Dedifferentiated amniotic fluid mesenchymal stem cell (primary cell): Measurements from ENCODE around the gene AGBL4.

Source experiments
- DNase-seq: peaks from one replicate; pipeline ENCODE4 v3.0.0-alpha.2; 2016; ENCODE audit errors: extremely low spot score

AGBL4 gene

DNA sequence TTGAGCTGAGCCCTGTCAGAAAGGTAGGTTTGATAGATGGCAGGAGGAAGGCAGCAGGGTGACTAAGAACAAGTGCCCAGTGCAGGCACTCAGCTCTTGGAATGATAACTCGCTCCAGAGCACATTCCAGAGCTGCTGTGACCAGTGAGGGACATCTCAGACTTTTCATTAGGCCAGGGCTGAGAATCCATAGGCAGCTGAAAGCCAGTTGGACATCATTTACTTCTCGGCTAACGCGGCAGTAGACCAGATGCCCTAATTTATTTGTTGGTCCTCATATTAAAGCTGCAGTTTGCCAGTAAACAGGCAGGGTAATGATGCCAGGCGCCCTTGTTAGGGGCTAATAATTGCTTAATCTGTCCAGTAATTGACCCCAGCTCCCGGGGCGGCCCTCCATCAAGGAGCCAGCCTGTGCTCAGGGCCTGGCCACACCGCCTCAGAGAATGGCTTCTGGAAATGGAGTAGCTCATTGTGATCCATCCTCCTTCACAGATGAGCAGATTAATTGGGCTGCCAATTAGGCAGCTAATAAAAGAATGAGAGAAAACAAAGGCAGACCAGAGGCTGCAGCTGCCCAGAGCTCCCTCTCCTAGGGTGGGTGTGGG lies 1369.0 kb downstream of the AGBL4 start:
- no peak for DNase-seq

- DNase-seq = no peak
Observed at GRCh38 chr1:48652334-48652733, 1371.4 kb downstream of the AGBL4 start.

- no peak for DNase-seq
Observed at GRCh38 chr1:48649880-48650279, 1373.9 kb downstream of the AGBL4 start.

DNA sequence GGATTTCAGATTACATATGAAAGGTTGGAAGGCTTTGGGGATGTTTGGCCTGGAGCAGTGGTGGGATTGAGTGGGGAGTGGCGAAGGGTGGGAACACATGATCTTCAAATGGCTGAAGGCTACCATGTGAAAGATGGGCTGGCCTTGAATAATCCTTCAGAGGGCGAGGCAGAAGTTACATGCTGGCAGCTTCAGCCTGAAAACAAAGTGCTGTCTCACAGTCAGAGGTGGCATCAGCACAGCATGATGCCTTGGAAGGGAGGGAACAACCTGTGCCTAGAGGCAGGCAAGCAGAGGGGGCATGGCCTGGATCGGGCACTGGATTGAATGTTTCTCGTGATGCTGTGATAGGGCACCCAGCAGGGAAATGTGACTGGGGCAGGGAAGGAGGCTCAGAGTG lies 1377.9 kb downstream of the AGBL4 start:
- DNase-seq = no peak

DNA sequence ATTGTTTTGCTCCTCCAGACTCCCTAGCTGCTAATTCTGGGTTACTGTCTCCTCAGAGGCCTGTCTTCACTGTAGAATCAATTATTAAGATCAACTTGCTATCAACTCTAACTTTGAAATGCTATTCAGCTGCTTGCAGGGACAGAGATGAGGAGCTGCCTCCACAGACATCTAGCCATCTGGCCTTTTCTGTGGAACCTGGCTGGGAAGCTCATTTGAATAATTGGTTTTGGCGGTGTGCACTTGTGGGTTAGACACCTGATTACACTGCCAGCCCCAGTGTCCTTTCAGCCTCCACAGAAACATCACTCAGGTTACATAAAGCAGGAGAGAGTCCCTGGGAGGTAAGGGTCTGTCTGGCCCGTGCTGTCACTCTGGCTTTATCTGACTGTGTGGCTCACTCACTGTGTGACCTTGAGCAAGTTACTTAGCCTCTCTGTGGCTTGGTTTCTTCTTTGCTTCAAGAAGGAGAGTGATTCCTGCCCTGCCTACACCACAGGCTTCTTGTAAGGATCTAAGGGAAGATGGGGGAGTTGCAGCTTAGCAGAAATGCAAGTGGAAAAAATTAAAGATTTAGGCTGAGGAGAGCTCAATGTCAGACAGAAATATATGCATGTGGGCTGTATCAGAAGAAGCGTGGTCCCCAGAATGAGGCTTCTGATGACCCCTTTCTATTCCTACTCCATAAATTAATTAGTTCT lies 1378.7 kb downstream of the AGBL4 start:
- DNase-seq = no peak

GRCh38 chr1:48644190-48644900 lies 1379.4 kb downstream of the AGBL4 start:
- DNase-seq = no peak

GRCh38 chr1:48643193-48643592 lies 1380.6 kb downstream of the AGBL4 start:
- DNase-seq = no peak

GRCh38 chr1:48640836-48641492 lies 1382.8 kb downstream of the AGBL4 start:
- no peak for DNase-seq

GRCh38 chr1:48629867-48630266 lies 1393.9 kb downstream of the AGBL4 start:
- no peak for DNase-seq

- no peak for DNase-seq
Observed at GRCh38 chr1:48627486-48627885, 1396.3 kb downstream of the AGBL4 start.

- peak; percentile 67 for DNase-seq
Observed at GRCh38 chr1:48619539-48619938, 1404.2 kb downstream of the AGBL4 start.

DNA sequence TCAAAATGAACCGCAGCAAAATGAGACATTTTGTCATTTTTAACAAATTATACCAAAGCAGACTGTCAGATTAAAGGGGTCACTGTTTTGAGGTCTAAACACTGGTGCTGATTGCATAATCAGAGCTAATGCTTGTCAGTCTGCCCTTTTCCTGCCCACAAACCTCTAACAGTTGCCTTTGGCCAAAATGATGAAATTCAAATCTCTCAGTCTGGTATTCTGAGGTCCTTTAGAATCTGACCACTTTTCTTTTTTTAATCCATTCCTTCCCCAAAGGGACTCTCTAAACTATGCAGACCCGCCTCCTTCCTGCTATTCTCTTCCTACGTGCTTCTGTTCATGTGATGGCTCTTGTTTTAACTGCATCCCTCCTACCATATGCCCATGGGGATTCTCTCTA lies 1406.5 kb downstream of the AGBL4 start:
- DNase-seq = peak; percentile 72

GRCh38 chr1:48616710-48617109 lies 1407.0 kb downstream of the AGBL4 start:
- DNase-seq = no peak

- DNase-seq = no peak
Observed at GRCh38 chr1:48611841-48612240, 1411.9 kb downstream of the AGBL4 start.

DNA sequence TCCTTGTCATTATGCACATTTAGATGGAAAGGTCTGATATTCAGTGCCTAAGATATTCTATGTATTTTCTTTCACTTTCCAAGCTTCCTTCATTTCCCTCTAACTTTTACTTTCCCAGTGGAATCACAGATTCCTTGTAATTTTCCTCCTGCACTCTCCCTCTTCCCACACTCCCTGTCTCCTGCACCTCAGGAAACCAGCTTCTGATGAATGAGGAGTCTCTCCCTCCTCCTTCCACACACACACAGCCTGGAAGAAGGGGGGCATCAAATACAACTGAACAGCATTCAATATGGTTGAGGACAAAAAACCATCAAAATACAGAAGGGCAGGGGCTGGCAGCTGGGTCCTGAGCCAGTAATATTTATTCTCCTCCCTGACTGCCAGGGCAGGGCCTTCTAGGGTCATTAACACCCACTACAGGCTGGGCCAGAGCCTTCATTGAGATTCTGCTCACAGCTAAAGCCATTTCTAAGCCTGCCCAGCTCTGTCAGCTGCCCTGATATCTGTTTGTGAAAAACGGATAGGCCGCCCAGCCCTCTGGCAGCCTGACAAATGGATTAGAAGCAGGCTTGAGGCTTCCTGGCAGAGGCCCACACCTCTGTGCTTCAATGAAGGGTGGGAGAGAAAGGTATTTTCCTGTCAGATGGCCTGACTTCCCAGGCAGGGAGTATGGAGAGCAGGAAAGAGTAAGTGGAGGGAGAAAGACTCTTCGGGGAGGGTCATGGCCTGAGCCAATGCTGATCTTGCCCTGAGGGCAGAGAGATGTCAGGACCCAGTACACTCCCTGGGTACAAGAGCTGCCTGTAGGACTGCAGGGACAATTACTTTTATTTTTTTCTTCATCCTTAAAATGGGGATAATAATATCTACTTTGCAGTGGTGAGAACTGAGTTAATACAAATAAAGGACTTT lies 1412.9 kb downstream of the AGBL4 start:
- no peak for DNase-seq

- no peak for DNase-seq
Observed at GRCh38 chr1:48608882-48609281, 1414.9 kb downstream of the AGBL4 start.

GRCh38 chr1:48603222-48603621 lies 1420.5 kb downstream of the AGBL4 start:
- DNase-seq = no peak

DNA sequence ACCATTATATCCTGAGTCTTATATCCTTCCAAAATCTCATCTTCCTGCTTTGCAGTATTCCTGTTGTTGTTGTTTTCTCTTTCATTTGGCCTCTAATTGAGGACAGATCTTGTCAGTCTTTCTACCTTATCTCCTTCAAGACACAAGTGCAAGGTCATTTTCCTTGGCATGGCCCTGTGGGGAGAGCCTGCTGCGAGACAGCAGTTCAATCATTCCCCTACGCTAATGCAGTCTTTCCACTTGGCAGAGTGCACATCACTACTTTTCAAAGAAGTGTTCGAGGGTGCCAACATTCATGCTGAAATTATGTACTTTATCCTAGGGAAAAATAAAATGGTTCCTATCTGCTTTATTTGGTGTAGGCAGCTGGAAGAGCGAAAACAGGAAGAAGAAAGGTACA lies 1421.4 kb downstream of the AGBL4 start:
- no peak for DNase-seq

GRCh38 chr1:48600182-48600581 lies 1423.6 kb downstream of the AGBL4 start:
- DNase-seq = no peak

GRCh38 chr1:48597663-48598062 lies 1426.1 kb downstream of the AGBL4 start:
- DNase-seq = no peak

- no peak for DNase-seq
Observed at GRCh38 chr1:48596046-48596445, 1427.7 kb downstream of the AGBL4 start.

DNA sequence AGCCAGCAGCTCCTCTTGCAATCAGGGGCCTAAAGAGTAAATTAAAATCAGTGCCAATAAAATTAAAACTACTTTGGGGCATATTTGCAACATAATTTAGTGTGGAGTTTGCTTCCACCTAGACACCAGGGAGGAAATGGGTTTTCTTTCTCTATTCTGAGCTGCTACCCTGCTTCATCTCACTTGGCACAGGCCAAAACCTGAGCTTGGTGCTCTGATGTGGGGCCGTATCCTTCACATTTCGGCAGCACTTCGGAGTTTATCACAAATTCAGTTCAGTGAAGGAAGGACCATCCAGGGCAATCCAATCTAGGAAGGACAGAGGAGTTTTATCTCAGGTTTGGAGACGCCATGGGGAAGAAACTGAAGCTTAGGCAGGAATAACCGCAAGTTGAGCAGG lies 1428.1 kb downstream of the AGBL4 start:
- no peak for DNase-seq
